ENCODE measurements around the gene DSG3. TPM values are rescaled to one million over a fixed set of nuclear protein-coding genes. Genes with fewer than 3 reads are reported as not detected.

Gene DSG3
- 0.03 TPM in 2 replicates for polyA plus RNA-seq (2013)

- Histone ChIP-seq H3K36me3 (ENCODE audit: control insufficient read depth in 1 of 2, insufficient read depth in 2 of 2, low read length in 2 of 2) (no peaks in the 10 kb centered on the region), H3K14ac (ENCODE audit: low read length) (no peak within 1 kb of the TSS), H3K9me3 (ENCODE audit: insufficient read depth, low read depth, low read length) (no peaks in the 10 kb centered on the region), H2BK12ac (ENCODE audit: low read length) (no peak within 1 kb of the TSS), H4K12ac (ENCODE audit: low read depth, low read length) (no peak within 1 kb of the TSS), H3K4ac (ENCODE audit: low read depth, low read length) (no peak within 1 kb of the TSS), H3K23ac (ENCODE audit: low read length) (no peak within 1 kb of the TSS), H2AFZ (ENCODE audit: insufficient read depth, low read length, poor library complexity) (no peak within 1 kb of the TSS), H3K27me3 (ENCODE audit: insufficient read depth, low read length) (no peaks in the 10 kb centered on the region), H2BK120ac (ENCODE audit: insufficient read depth, low read length, poor library complexity) (no peak within 1 kb of the TSS), H2AK5ac (ENCODE audit: low read length) (no peak within 1 kb of the TSS), H3K27ac (ENCODE audit: low read depth, low read length) (no peak within 1 kb of the TSS), H3K4me1 (ENCODE audit: control insufficient read depth in 1 of 2, insufficient read depth in 2 of 2, low read length in 2 of 2) (peaks cover 0 to 2% of the 10 kb centered on the region in 2 experiments), H3K79me2 (ENCODE audit: control insufficient read depth, insufficient read depth, low read length, poor library complexity) (no peaks in the 10 kb centered on the region), H4K91ac (ENCODE audit: low read depth, low read length) (no peak within 1 kb of the TSS), H2BK5ac (ENCODE audit: low read depth, low read length, poor library complexity) (no peak within 1 kb of the TSS), H3K9ac (ENCODE audit: low read length) (no peak within 1 kb of the TSS), H4K8ac (ENCODE audit: low read depth, low read length) (no peak within 1 kb of the TSS), H3K4me3 (ENCODE audit: low read depth, low read length) (no peak within 1 kb of the TSS), H3K18ac (ENCODE audit: low read length) (no peak within 1 kb of the TSS), H3K4me2 (ENCODE audit: low read length) (no peak within 1 kb of the TSS), H3K79me1 (ENCODE audit: low read length) (no peaks in the 10 kb centered on the region)
- no CpG with 5 or more reads among the region's 9 CpGs for WGBS (ENCODE audit: extremely low coverage, insufficient coverage, insufficient read length)
- DNase-seq: no peak
These were observed at the start of gene DSG3 for GRCh38 chr18:31447530-31448191. Gene DSG3, plus strand, starts transcription at chr18:31447741. Its CDS starts 137 bp downstream, at chr18:31447878.

- Histone ChIP-seq H2BK5ac (ENCODE audit: low read depth, low read length, poor library complexity) (no peak overlapping the region), H3K4ac (ENCODE audit: low read depth, low read length) (no peak overlapping the region), H3K79me1 (ENCODE audit: low read length) (no peaks in the 10 kb centered on the region)
These were observed 49.4 kb upstream of the DSG3 start for GRCh38 chr18:31398191-31398590.

GRCh38 chr18:31399306-31400032 is 48.1 kb upstream of the DSG3 start:
- Histone ChIP-seq H2AK5ac (ENCODE audit: low read length) (no peak overlapping the region), H3K4ac (ENCODE audit: low read depth, low read length) (no peak overlapping the region), H3K36me3 (ENCODE audit: control insufficient read depth in 1 of 2, insufficient read depth in 2 of 2, low read length in 2 of 2) (no peaks in the 10 kb centered on the region), H3K4me1 (ENCODE audit: control insufficient read depth in 1 of 2, insufficient read depth in 2 of 2, low read length in 2 of 2) (peaks cover 6 to 8% of the 10 kb centered on the region in 2 experiments), H3K79me2 (ENCODE audit: control insufficient read depth, insufficient read depth, low read length, poor library complexity) (no peaks in the 10 kb centered on the region), H3K79me1 (ENCODE audit: low read length) (no peaks in the 10 kb centered on the region), H4K12ac (ENCODE audit: low read depth, low read length) (no peak overlapping the region), H3K18ac (ENCODE audit: low read length) (no peak overlapping the region), H2BK5ac (ENCODE audit: low read depth, low read length, poor library complexity) (no peak overlapping the region), H4K91ac (ENCODE audit: low read depth, low read length) (no peak overlapping the region), H3K14ac (ENCODE audit: low read length) (no peak overlapping the region), H3K9me3 (ENCODE audit: insufficient read depth, low read depth, low read length) (no peaks in the 10 kb centered on the region), H3K4me2 (ENCODE audit: low read length) (no peak overlapping the region), H2BK12ac (ENCODE audit: low read length) (no peak overlapping the region), H4K8ac (ENCODE audit: low read depth, low read length) (no peak overlapping the region), H3K23ac (ENCODE audit: low read length) (no peak overlapping the region), H2AFZ (ENCODE audit: insufficient read depth, low read length, poor library complexity) (no peak overlapping the region), H3K9ac (ENCODE audit: low read length) (no peak overlapping the region), H2BK120ac (ENCODE audit: insufficient read depth, low read length, poor library complexity) (no peak overlapping the region), H3K27me3 (ENCODE audit: insufficient read depth, low read length) (no peaks in the 10 kb centered on the region), H3K27ac (ENCODE audit: low read depth, low read length) (no peak overlapping the region), H3K4me3 (ENCODE audit: low read depth, low read length) (no peak overlapping the region)
- no CpG with 5 or more reads among the region's 6 CpGs for WGBS (ENCODE audit: extremely low coverage, insufficient coverage, insufficient read length)
- DNase-seq: no peak

More at GRCh38 chr18:31398191-31398590, 49.4 kb upstream of the DSG3 start:
- Histone ChIP-seq H4K8ac (ENCODE audit: low read depth, low read length) (no peak overlapping the region), H3K36me3 (ENCODE audit: control insufficient read depth in 1 of 2, insufficient read depth in 2 of 2, low read length in 2 of 2) (no peaks in the 10 kb centered on the region), H2AK5ac (ENCODE audit: low read length) (no peak overlapping the region), H2AFZ (ENCODE audit: insufficient read depth, low read length, poor library complexity) (no peak overlapping the region), H3K79me2 (ENCODE audit: control insufficient read depth, insufficient read depth, low read length, poor library complexity) (no peaks in the 10 kb centered on the region), H3K18ac (ENCODE audit: low read length) (no peak overlapping the region), H3K9ac (ENCODE audit: low read length) (no peak overlapping the region), H3K4me2 (ENCODE audit: low read length) (no peak overlapping the region), H4K91ac (ENCODE audit: low read depth, low read length) (no peak overlapping the region), H4K12ac (ENCODE audit: low read depth, low read length) (no peak overlapping the region), H3K27me3 (ENCODE audit: insufficient read depth, low read length) (no peaks in the 10 kb centered on the region), H2BK12ac (ENCODE audit: low read length) (no peak overlapping the region), H3K14ac (ENCODE audit: low read length) (no peak overlapping the region), H3K23ac (ENCODE audit: low read length) (no peak overlapping the region), H3K27ac (ENCODE audit: low read depth, low read length) (no peak overlapping the region), H2BK120ac (ENCODE audit: insufficient read depth, low read length, poor library complexity) (no peak overlapping the region), H3K9me3 (ENCODE audit: insufficient read depth, low read depth, low read length) (no peaks in the 10 kb centered on the region), H3K4me3 (ENCODE audit: low read depth, low read length) (no peak overlapping the region), H3K4me1 (ENCODE audit: control insufficient read depth in 1 of 2, insufficient read depth in 2 of 2, low read length in 2 of 2) (peaks cover 6 to 8% of the 10 kb centered on the region in 2 experiments)
- no peak for DNase-seq
- no CpG with 5 or more reads among the region's 2 CpGs for WGBS (ENCODE audit: extremely low coverage, insufficient coverage, insufficient read length)

- Histone ChIP-seq H2AFZ (ENCODE audit: insufficient read depth, low read length, poor library complexity) (no peak overlapping the region), H3K27me3 (ENCODE audit: insufficient read depth, low read length) (no peaks in the 10 kb centered on the region)
These were observed 46.1 kb upstream of the DSG3 start for GRCh38 chr18:31401156-31402025.

More at GRCh38 chr18:31401156-31402025, 46.1 kb upstream of the DSG3 start:
- Histone ChIP-seq H3K9me3 (ENCODE audit: insufficient read depth, low read depth, low read length) (no peaks in the 10 kb centered on the region), H3K4ac (ENCODE audit: low read depth, low read length) (no peak overlapping the region), H3K36me3 (ENCODE audit: control insufficient read depth in 1 of 2, insufficient read depth in 2 of 2, low read length in 2 of 2) (no peaks in the 10 kb centered on the region), H3K23ac (ENCODE audit: low read length) (no peak overlapping the region), H4K12ac (ENCODE audit: low read depth, low read length) (no peak overlapping the region), H2BK120ac (ENCODE audit: insufficient read depth, low read length, poor library complexity) (no peak overlapping the region), H3K4me1 (ENCODE audit: control insufficient read depth in 1 of 2, insufficient read depth in 2 of 2, low read length in 2 of 2) (peaks cover 5 to 6% of the 10 kb centered on the region in 2 experiments), H4K8ac (ENCODE audit: low read depth, low read length) (no peak overlapping the region), H3K14ac (ENCODE audit: low read length) (no peak overlapping the region), H3K9ac (ENCODE audit: low read length) (no peak overlapping the region), H3K18ac (ENCODE audit: low read length) (no peak overlapping the region), H3K79me1 (ENCODE audit: low read length) (no peaks in the 10 kb centered on the region), H2AK5ac (ENCODE audit: low read length) (no peak overlapping the region), H4K91ac (ENCODE audit: low read depth, low read length) (no peak overlapping the region), H3K4me2 (ENCODE audit: low read length) (no peak overlapping the region), H3K79me2 (ENCODE audit: control insufficient read depth, insufficient read depth, low read length, poor library complexity) (no peaks in the 10 kb centered on the region), H2BK12ac (ENCODE audit: low read length) (no peak overlapping the region), H2BK5ac (ENCODE audit: low read depth, low read length, poor library complexity) (no peak overlapping the region), H3K27ac (ENCODE audit: low read depth, low read length) (no peak overlapping the region), H3K4me3 (ENCODE audit: low read depth, low read length) (no peak overlapping the region)
- no peak for DNase-seq
- no CpG with 5 or more reads among the region's 6 CpGs for WGBS (ENCODE audit: extremely low coverage, insufficient coverage, insufficient read length)
